ENCODE data around the gene SFR1. TPM values are rescaled to one million over a fixed set of nuclear protein-coding genes. Genes with fewer than 3 reads are reported as not detected.

SFR1 gene, protein sequence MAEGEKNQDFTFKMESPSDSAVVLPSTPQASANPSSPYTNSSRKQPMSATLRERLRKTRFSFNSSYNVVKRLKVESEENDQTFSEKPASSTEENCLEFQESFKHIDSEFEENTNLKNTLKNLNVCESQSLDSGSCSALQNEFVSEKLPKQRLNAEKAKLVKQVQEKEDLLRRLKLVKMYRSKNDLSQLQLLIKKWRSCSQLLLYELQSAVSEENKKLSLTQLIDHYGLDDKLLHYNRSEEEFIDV
- total RNA-seq, result 12.2 and 12.7 TPM in 2 replicates

DNA sequence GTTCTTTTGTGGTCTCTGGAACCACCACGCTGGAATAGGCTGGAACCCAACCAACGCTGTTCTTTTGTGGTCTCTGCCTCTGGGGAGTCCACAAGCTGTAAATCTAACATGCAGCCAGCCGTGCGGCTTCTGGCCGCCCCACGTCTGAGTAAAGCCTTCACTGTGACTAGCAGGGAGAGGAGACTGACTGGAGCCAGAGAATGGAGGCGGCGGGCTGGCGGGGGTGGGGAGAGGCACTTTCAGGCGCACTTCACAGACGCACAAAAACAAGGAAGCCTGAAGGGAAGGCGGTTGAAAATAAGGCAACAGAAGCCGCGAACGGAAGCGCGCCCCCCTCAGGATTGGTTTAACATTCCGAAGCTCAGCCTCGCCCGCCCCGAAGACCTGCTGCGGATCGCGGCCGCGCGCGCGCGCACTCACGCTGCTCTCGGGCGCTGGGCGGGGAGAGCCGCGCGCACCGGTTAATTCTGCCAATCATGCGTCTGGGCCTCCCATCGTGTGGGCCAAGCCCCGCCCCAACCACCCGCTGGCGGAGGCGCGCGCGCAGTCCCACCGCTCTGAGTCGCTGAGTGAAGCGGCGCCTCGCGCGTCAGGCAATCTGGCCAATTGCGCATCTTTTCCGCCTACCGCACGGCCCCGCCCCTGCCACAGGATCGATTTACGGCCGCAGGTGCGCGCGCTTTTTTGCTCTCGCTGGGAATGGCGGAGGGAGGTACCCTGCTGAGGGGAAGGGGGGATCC lies at the start of gene SFR1:
Gene SFR1 (plus strand): TSS at position 687 of the 740 bp plus-strand sequence. CDS start 13 bp downstream, at position 700.

DNA sequence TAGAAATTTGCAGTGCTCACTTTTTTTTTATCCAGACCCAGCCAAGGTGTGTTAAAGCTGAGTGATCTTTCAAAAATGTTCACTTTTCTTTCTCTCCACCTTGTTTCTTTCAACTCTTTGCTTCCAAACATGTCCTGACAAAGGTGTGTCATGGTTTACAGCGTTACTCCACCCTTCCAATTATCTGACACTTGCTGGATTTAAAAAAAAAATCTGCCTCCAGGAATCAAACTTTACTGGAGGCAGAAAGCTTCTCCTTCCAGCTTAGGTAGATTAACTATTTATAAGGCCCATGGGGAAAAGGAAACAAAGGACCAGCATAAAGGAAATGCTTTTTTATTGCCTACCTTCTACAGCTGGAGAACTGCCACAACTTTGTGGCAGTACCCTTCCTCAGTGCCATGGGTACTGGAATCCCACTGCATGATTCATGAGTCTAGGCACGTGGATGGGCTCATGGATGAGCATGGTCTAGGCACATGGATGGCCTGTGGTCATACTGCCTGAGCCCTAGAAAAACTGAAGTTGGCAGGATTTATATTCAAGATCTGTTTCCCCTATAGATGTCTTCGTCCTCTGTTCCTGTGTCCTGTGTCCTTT lies 36.1 kb upstream of the SFR1 start, which contains the start of gene COL17A1:
Gene COL17A1 (minus strand): TSS at position 80 of the 600 bp plus-strand sequence. CDS start 5,207 bp downstream, outside the sequence.

Other genes starting within 250 kb of the SFR1 start
- gene STN1, start 204.0 kb upstream of the SFR1 start, total RNA-seq, result 30.1 and 37.7 TPM in 2 replicates
- gene SLK, start 155.0 kb upstream of the SFR1 start, total RNA-seq, result 51.9 and 68.9 TPM in 2 replicates
- 1.5 and 2.3 TPM in 2 replicates for gene COL17A1, start 36.3 kb upstream of the SFR1 start, total RNA-seq
- gene CFAP43, start 110.2 kb downstream of the SFR1 start, total RNA-seq, result 0.10 TPM in 1 of 2 replicates, not detected in the other
- gene GSTO1, start 132.7 kb downstream of the SFR1 start, total RNA-seq, result 219 and 274 TPM in 2 replicates
- 0.33 and 0.57 TPM in 2 replicates for gene GSTO2, start 147.0 kb downstream of the SFR1 start, total RNA-seq
- gene ITPRIP, start 216.3 kb downstream of the SFR1 start, total RNA-seq, result 21.3 and 28.7 TPM in 2 replicates
- 0.33 and 0.76 TPM in 2 replicates for gene CFAP58, start 231.7 kb downstream of the SFR1 start, total RNA-seq